K562 (cell line): ENCODE results near the gene MYO1A.

Experiments
- AFF4 ChIP-seq: sonication (generic); formaldehyde crosslinking; IDR thresholded peaks from 2 replicates; pipeline ENCODE4 v1.8.0; 2023; ENCODE audit warnings: mild to moderate bottlenecking, missing genetic modification reagents
- CBX5 ChIP-seq: IDR thresholded peaks from 2 replicates; pipeline ENCODE4 v1.6.1; 2014; ENCODE audit warnings: low read depth, borderline replicate concordance
- CTCF ChIP-seq, 3 experiments: IDR thresholded peaks in 2 of 3; conservative IDR thresholded peaks in 1 of 3; 2 replicates each; pipeline ENCODE4 v1.5.1; 2011 to 2012; ENCODE audit warnings: low read length in 3 of 3, mild to moderate bottlenecking in 3 of 3, control low read depth in 2 of 3, improper control_type of control experiment in 1 of 3, inconsistent platforms in 1 of 3, low read depth in 1 of 3, mixed read lengths in 1 of 3, moderate library complexity in 1 of 3; ENCODE audit not compliant: insufficient read depth in 2 of 3
- GTF3C2 ChIP-seq: IDR thresholded peaks from 3 replicates; pipeline ENCODE4 v1.6.1; 2011; ENCODE audit warnings: borderline replicate concordance, mild to moderate bottlenecking, moderate library complexity; ENCODE audit not compliant: insufficient read length; ENCODE audit errors: extremely low read depth
- HBP1 ChIP-seq: fragments of 450-650 bp; formaldehyde crosslinking; IDR thresholded peaks from 2 replicates; pipeline ENCODE4 v1.4.0; 2022; ENCODE audit warnings: missing genetic modification characterization
- KAT2B ChIP-seq: IDR thresholded peaks from one replicate; pipeline ENCODE4 v1.6.1; 2012; ENCODE audit warnings: low read depth, mild to moderate bottlenecking, control low read depth, inconsistent platforms, low read length, moderate library complexity
- KDM4B ChIP-seq, 2 experiments: fragments of 450-650 bp in 1 of 2; sonication (generic) in 1 of 2; IDR thresholded peaks; 2 replicates each; pipeline ENCODE4 v1.6.1; 2016 to 2017; ENCODE audit warnings: borderline replicate concordance in 2 of 2, antibody characterized with exemption in 1 of 2, low read depth in 1 of 2, mild to moderate bottlenecking in 1 of 2
- POLR2AphosphoS5 ChIP-seq: IDR thresholded peaks from 2 replicates; pipeline ENCODE4 v1.6.1; 2011; ENCODE audit warnings: mild to moderate bottlenecking, low read depth, low read length, moderate library complexity; ENCODE audit not compliant: control insufficient read depth, insufficient read depth
- PREB ChIP-seq: sonication (generic); formaldehyde crosslinking; IDR thresholded peaks from 2 replicates; pipeline ENCODE4 v1.8.1; 2023; ENCODE audit warnings: mild to moderate bottlenecking, missing genetic modification reagents
- REST ChIP-seq, 2 experiments: fragments of 450-650 bp; formaldehyde crosslinking in 1 of 2; IDR thresholded peaks; 2 replicates each; pipeline versions ENCODE4 v1.4.0 to v1.6.1; 2014 to 2020; ENCODE audit warnings: mild to moderate bottlenecking in 2 of 2, borderline replicate concordance in 1 of 2, low read depth in 1 of 2
- SRSF1 ChIP-seq: fragments of 200-400 bp; formaldehyde crosslinking; IDR thresholded peaks from 2 replicates; pipeline ENCODE4 v1.6.1; 2017; ENCODE audit warnings: mild to moderate bottlenecking, low read depth, low read length, moderate library complexity
- ZBED1 ChIP-seq: IDR thresholded peaks from 2 replicates; pipeline ENCODE4 v1.6.1; 2014

GRCh38 chr12:57072661-57073060 is 22.7 kb upstream of the MYO1A start:
- TF ChIP-seq GTF3C2 = no peak
- no peak for TF ChIP-seq HBP1 (CRISPR knock-in tag)
- TF ChIP-seq KAT2B = no peak
- TF ChIP-seq CTCF (IDR thresholded peaks at IDR 0.05 in 2 of 3, conservative IDR thresholded peaks at IDR 0.05 in 1 of 3; ENCODE audit: insufficient read depth in 2 of 3, low read depth in 1 of 3, low read length in 3 of 3) = no peak
- TF ChIP-seq CBX5 = no peak
- TF ChIP-seq KDM4B (IDR thresholded peaks at IDR 0.05; ENCODE audit: borderline replicate concordance in 2 of 2, low read depth in 1 of 2) = no peak
- no peak for TF ChIP-seq POLR2AphosphoS5
- no peak for TF ChIP-seq REST (IDR thresholded peaks at IDR 0.05; ENCODE audit: borderline replicate concordance)
- TF ChIP-seq REST (CRISPR knock-in tag; IDR thresholded peaks at IDR 0.05; ENCODE audit: low read depth) = no peak
- TF ChIP-seq ZBED1 = no peak
- TF ChIP-seq PREB (CRISPR knock-in tag) = no peak
- no peak for TF ChIP-seq SRSF1
- TF ChIP-seq AFF4 (CRISPR knock-in tag) = no peak
